CD14-positive monocyte (primary cell): ENCODE data around the gene BANK1. TPM values are rescaled to one million over a fixed set of nuclear protein-coding genes. Genes with fewer than 3 reads are reported as not detected.

Source experiments
- DNase-seq, 3 donors: peaks; one replicate each; pipeline ENCODE4 v3.0.0-alpha.2; 2011 to 2022
- H2AFZ ChIP-seq: 2 replicates; pipeline ENCODE4 v1.6.0; 2012; ENCODE audit warnings: mild to moderate bottlenecking, low read depth, low read length, inconsistent platforms; ENCODE audit not compliant: insufficient read depth, poor library complexity, severe bottlenecking
- H3K27ac ChIP-seq, 2 donors: 1 replicate in 1 of 2; 2 replicates in 1 of 2; pipeline ENCODE4 v1.5.1; 2012 to 2013; ENCODE audit warnings: low read length in 2 of 2, control low read depth in 1 of 2, inconsistent platforms in 1 of 2, low read depth in 1 of 2, mild to moderate bottlenecking in 1 of 2
- H3K27me3 ChIP-seq, 2 donors: one replicate each; pipeline versions ENCODE4 v1.6.0 to v1.6.1; 2011 to 2013; ENCODE audit warnings: low read length in 2 of 2; ENCODE audit not compliant: control insufficient read depth in 2 of 2, insufficient read depth in 2 of 2
- H3K36me3 ChIP-seq, 2 donors: replicated peaks in 1 of 2; 1 replicate in 1 of 2; 2 replicates in 1 of 2; pipeline versions ENCODE4 v1.5.1 to v1.6.1; 2012 to 2013; ENCODE audit warnings: low read length in 2 of 2, control low read depth in 1 of 2, inconsistent platforms in 1 of 2, mild to moderate bottlenecking in 1 of 2; ENCODE audit not compliant: insufficient read depth in 2 of 2, control insufficient read depth in 1 of 2
- H3K4me1 ChIP-seq, 2 donors: 1 replicate in 1 of 2; 2 replicates in 1 of 2; pipeline versions ENCODE4 v1.5.1 to v1.6.1; 2012 to 2013; ENCODE audit warnings: low read length in 2 of 2, control low read depth in 1 of 2, inconsistent platforms in 1 of 2, mild to moderate bottlenecking in 1 of 2, moderate library complexity in 1 of 2; ENCODE audit not compliant: insufficient read depth in 2 of 2, control insufficient read depth in 1 of 2
- H3K4me2 ChIP-seq: replicated peaks from 2 replicates; pipeline ENCODE3; 2012; ENCODE audit warnings: low read length, moderate library complexity, mild to moderate bottlenecking; ENCODE audit not compliant: poor library complexity, severe bottlenecking; ENCODE audit errors: extremely low read depth
- H3K4me3 ChIP-seq, 3 experiments: fragments of 200-600 bp in 1 of 3; sonication (generic) in 1 of 3; replicated peaks in 1 of 3; 1 replicate in 2 of 3; 2 replicates in 1 of 3; pipeline ENCODE4 v1.5.1; 2011 to 2013; ENCODE audit warnings: low read length in 3 of 3, mild to moderate bottlenecking in 3 of 3, control low read depth in 2 of 3, low read depth in 2 of 3, inconsistent platforms in 1 of 3, moderate library complexity in 1 of 3
- H3K79me2 ChIP-seq: 2 replicates; pipeline ENCODE4 v1.6.0; 2012; ENCODE audit warnings: mild to moderate bottlenecking, control low read depth, inconsistent platforms, low read length, moderate library complexity; ENCODE audit not compliant: insufficient read depth
- H3K9ac ChIP-seq: 2 replicates; pipeline ENCODE4 v1.6.0; 2017; ENCODE audit warnings: low read length, mild to moderate bottlenecking; ENCODE audit not compliant: insufficient read depth, poor library complexity, severe bottlenecking
- H3K9me3 ChIP-seq, 2 donors: replicated peaks in 1 of 2; 1 replicate in 1 of 2; 2 replicates in 1 of 2; pipeline versions ENCODE4 v1.5.1 to v1.6.1; 2012 to 2013; ENCODE audit warnings: low read length in 2 of 2, control low read depth in 1 of 2; ENCODE audit not compliant: control insufficient read depth in 1 of 2, insufficient read depth in 1 of 2
- H4K20me1 ChIP-seq: 2 replicates; pipeline ENCODE4 v1.6.0; 2012; ENCODE audit warnings: mild to moderate bottlenecking, low read length, control low read depth, moderate library complexity; ENCODE audit not compliant: insufficient read depth
- H3K27ac Mint-ChIP-seq, 7 donors: one replicate each; pipeline ENCODE4 v1.8.0; 2020; ENCODE audit warnings: mild to moderate bottlenecking in 7 of 7, mixed read lengths in 7 of 7, moderate library complexity in 6 of 7, inconsistent platforms in 2 of 7
- H3K27me3 Mint-ChIP-seq, 3 donors: one replicate each; pipeline ENCODE4 v1.8.0; 2021 to 2022; ENCODE audit warnings: low read depth in 3 of 3, mild to moderate bottlenecking in 3 of 3, mixed read lengths in 3 of 3, moderate library complexity in 3 of 3, inconsistent platforms in 1 of 3
- H3K36me3 Mint-ChIP-seq, 2 donors: one replicate each; pipeline ENCODE4 v1.8.0; 2020; ENCODE audit warnings: mixed read lengths in 2 of 2, inconsistent platforms in 1 of 2, mild to moderate bottlenecking in 1 of 2
- H3K4me1 Mint-ChIP-seq: one replicate; pipeline ENCODE4 v1.8.0; 2020; ENCODE audit warnings: mild to moderate bottlenecking, mixed read lengths
- H3K4me3 Mint-ChIP-seq, 2 donors: one replicate each; pipeline ENCODE4 v1.8.0; 2020; ENCODE audit warnings: mild to moderate bottlenecking in 2 of 2, mixed read lengths in 2 of 2, moderate library complexity in 1 of 2
- H3K9me3 Mint-ChIP-seq, 7 donors: one replicate each; pipeline ENCODE4 v1.8.0; 2020 to 2022; ENCODE audit warnings: mixed read lengths in 7 of 7, mild to moderate bottlenecking in 6 of 7, moderate library complexity in 6 of 7, inconsistent platforms in 2 of 7
- WGBS: methylation state at CpG from one replicate; pipeline ENCODE4 v1.1.5; 2013; ENCODE audit warnings: missing lambda C conversion rate; ENCODE audit not compliant: insufficient coverage; 5-methylcytosine and 5-hydroxymethylcytosine counted together
- intact Hi-C, 2 donors: fragments of 100-400 bp; cut with micrococcal nuclease; formaldehyde crosslinking; loops; one replicate each; pipeline versions ENCODE4 v1.15.0 to v1.15.1; 2023
- polyA plus RNA-seq, 3 donors: library from polyadenylated mRNA; depleted of rRNA in 1 of 3; unstranded in 2 of 3; stranded (reverse) in 1 of 3; fragments of 300-500 nt in 2 of 3; fragments of >200 nt in 1 of 3; fragmentation: Illumina TruSeq in 2 of 3; gene quantifications; 1 replicate in 2 of 3; 2 replicates in 1 of 3; pipeline ENCODE4 v1.2.3, GENCODE V29; 2012 to 2021
- TF ChIP-seq, protein P1 (sequence below): fragments of 200-600 bp; IDR thresholded peaks from one replicate; pipeline ENCODE4 v1.8.0; 2022; ENCODE audit warnings: antibody characterized with exemption, mild to moderate bottlenecking

Gene BANK1
- polyA plus RNA-seq, 3 donors: 2.6 to 5.2 (median 2.9) TPM

DNA sequence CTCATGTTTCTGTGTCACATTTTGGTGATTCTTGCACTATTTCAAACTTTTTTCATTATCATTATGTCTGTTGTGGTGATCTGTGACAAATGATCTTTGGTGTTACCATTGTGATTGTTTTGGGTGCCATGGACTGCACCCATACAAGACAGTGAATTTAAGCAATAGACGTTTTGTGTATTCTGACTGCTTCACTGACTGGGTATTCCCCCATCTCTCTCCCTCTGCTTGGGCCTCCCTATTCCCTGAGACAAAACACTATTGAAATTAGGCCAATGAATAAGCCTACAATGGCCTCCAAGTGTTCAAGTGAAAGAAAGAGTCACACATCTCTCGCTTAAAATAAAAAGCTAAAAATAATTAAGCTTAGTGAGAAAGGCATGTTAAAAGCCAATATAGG is 60.2 kb downstream of the BANK1 start:
- H2AFZ ChIP-seq: no peak overlapping the region
- no peak for DNase-seq
- intact Hi-C loops: no loop called here
- no peaks in the 10 kb centered on the region for H3K36me3 Mint-ChIP-seq
- no peaks in the 10 kb centered on the region for H4K20me1 ChIP-seq
- no peak overlapping the region for H3K4me2 ChIP-seq
- peaks cover 0 to 5% (median 0%) of the 10 kb centered on the region in 3 donors for H3K27me3 Mint-ChIP-seq
- H3K27me3 ChIP-seq: no peaks in the 10 kb centered on the region
- TF ChIP-seq, protein P1, sequence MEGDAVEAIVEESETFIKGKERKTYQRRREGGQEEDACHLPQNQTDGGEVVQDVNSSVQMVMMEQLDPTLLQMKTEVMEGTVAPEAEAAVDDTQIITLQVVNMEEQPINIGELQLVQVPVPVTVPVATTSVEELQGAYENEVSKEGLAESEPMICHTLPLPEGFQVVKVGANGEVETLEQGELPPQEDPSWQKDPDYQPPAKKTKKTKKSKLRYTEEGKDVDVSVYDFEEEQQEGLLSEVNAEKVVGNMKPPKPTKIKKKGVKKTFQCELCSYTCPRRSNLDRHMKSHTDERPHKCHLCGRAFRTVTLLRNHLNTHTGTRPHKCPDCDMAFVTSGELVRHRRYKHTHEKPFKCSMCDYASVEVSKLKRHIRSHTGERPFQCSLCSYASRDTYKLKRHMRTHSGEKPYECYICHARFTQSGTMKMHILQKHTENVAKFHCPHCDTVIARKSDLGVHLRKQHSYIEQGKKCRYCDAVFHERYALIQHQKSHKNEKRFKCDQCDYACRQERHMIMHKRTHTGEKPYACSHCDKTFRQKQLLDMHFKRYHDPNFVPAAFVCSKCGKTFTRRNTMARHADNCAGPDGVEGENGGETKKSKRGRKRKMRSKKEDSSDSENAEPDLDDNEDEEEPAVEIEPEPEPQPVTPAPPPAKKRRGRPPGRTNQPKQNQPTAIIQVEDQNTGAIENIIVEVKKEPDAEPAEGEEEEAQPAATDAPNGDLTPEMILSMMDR: no peak
- H3K9ac ChIP-seq: no peak overlapping the region
- H3K9me3 ChIP-seq: peaks cover 0 to 4% of the 10 kb centered on the region in 2 donors
- H3K4me3 Mint-ChIP-seq: no peak overlapping the region
- H3K27ac Mint-ChIP-seq: no peak overlapping the region
- no peak overlapping the region for H3K4me3 ChIP-seq
- H3K4me1 ChIP-seq: no peaks in the 10 kb centered on the region
- no peaks in the 10 kb centered on the region for H3K36me3 ChIP-seq
- H3K9me3 Mint-ChIP-seq: peaks cover 0 to 6% (median 3%) of the 10 kb centered on the region in 7 donors
- no peaks in the 10 kb centered on the region for H3K4me1 Mint-ChIP-seq
- no CpG with 5 or more reads among the region's 2 CpGs for WGBS
- H3K79me2 ChIP-seq: no peaks in the 10 kb centered on the region
- H3K27ac ChIP-seq: no peak overlapping the region

DNA sequence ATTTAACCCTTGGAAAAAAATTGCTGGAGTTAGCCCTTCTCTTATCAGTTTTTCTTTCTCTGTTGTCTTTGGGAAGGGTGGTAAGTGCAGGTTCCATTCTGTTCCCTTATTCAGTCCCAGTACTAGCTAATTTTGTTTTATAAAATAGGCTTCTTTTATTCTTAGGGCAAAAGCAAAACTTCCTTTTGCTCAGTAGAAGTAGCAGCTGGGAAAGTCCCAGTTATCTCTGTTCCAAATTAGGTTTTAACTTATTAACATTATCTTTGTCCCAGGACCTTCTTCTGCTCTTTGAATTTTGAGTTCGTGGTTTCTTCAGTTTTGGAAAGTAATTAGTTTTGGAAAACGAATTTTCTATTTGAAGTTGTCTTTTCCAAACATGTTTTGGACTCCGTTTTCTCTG is 61.1 kb downstream of the BANK1 start:
- H3K27me3 ChIP-seq: no peaks in the 10 kb centered on the region
- H3K27ac ChIP-seq: no peak overlapping the region
- Mint-ChIP-seq H3K9me3 (peaks cover 0 to 6% (median 3%) of the 10 kb centered on the region in 7 donors), H3K36me3 (no peaks in the 10 kb centered on the region), H3K27ac (no peak overlapping the region), H3K4me1 (no peaks in the 10 kb centered on the region), H3K27me3 (peaks cover 0 to 5% (median 0%) of the 10 kb centered on the region in 3 donors), H3K4me3 (no peak overlapping the region)
- H3K36me3 ChIP-seq: no peaks in the 10 kb centered on the region
- no CpG with 5 or more reads among the region's 3 CpGs for WGBS
- no peak for DNase-seq
- no peaks in the 10 kb centered on the region for H3K4me1 ChIP-seq
- H3K4me3 ChIP-seq: no peak overlapping the region
- H3K9me3 ChIP-seq: peaks cover 0 to 4% of the 10 kb centered on the region in 2 donors
- no peaks in the 10 kb centered on the region for H3K79me2 ChIP-seq
- H2AFZ ChIP-seq: no peak overlapping the region
- H3K4me2 ChIP-seq: no peak overlapping the region
- no peak overlapping the region for H3K9ac ChIP-seq
- TF ChIP-seq, protein P1: no peak
- intact Hi-C loops: no loop called here
- no peaks in the 10 kb centered on the region for H4K20me1 ChIP-seq
